Measurements from ENCODE around the gene ZNF512B. TPM values are rescaled to one million over a fixed set of nuclear protein-coding genes. Genes with fewer than 3 reads are reported as not detected.
A peak's percentile ranks its signal among the peaks of the same experiment; 100 is the strongest.

Gene ZNF512B
- total RNA-seq, 4 donors from 2014 or later, result 5.7 to 10.9 (median 8.8) TPM

DNA sequence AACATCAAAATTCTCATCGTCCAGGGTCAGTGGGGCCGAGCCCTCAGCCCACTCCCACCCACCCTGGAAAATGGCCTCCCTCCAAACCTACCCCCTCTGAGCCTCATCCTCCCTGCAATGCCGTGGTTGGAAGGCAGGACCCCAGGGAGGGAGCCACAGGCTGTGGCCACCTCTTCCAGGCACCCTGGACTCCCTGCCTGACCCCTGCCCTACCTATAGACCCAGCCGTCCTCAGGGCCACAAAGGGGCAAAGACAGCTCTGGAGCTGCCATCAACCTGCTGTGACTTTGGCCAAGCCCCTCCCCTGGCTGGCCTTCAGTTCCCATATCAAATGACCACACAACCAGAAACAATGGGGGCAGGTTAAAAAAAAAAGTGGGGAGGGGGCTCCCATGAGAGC is 11.3 kb downstream of the ZNF512B start:
- intact Hi-C loops (cut with DNase I; ENCODE audit: low total_unique reads), result loop anchor here (5.0 kb wide), 1 partner anchor 104 kb away; the partner anchor contains the start of gene TCEA2
- Histone ChIP-seq H3K4me3 (no peak overlapping the region), H3K36me3 (peaks cover 0 to 30% of the 10 kb centered on the region in 2 donors), H3K27me3 (no peaks in the 10 kb centered on the region), H3K4me1 (peaks cover 16 to 35% of the 10 kb centered on the region in 2 donors), H3K27ac (peak overlapping the region in 1 of 4 donors; percentile 84), H3K9me3 (no peaks in the 10 kb centered on the region)
- in situ Hi-C loops (cut with MboI; ENCODE audit: low sequenced_read_pairs in 4 of 4), result no loop called here
- TF ChIP-seq, protein P1, sequence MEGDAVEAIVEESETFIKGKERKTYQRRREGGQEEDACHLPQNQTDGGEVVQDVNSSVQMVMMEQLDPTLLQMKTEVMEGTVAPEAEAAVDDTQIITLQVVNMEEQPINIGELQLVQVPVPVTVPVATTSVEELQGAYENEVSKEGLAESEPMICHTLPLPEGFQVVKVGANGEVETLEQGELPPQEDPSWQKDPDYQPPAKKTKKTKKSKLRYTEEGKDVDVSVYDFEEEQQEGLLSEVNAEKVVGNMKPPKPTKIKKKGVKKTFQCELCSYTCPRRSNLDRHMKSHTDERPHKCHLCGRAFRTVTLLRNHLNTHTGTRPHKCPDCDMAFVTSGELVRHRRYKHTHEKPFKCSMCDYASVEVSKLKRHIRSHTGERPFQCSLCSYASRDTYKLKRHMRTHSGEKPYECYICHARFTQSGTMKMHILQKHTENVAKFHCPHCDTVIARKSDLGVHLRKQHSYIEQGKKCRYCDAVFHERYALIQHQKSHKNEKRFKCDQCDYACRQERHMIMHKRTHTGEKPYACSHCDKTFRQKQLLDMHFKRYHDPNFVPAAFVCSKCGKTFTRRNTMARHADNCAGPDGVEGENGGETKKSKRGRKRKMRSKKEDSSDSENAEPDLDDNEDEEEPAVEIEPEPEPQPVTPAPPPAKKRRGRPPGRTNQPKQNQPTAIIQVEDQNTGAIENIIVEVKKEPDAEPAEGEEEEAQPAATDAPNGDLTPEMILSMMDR (IDR thresholded peaks at IDR 0.05 in 4 of 5, conservative IDR thresholded peaks at IDR 0.05 in 1 of 5), result no peak
- no peak for TF ChIP-seq POLR2A (IDR thresholded peaks at IDR 0.05)
- ATAC-seq (no peak), DNase-seq (no peak)

DNA sequence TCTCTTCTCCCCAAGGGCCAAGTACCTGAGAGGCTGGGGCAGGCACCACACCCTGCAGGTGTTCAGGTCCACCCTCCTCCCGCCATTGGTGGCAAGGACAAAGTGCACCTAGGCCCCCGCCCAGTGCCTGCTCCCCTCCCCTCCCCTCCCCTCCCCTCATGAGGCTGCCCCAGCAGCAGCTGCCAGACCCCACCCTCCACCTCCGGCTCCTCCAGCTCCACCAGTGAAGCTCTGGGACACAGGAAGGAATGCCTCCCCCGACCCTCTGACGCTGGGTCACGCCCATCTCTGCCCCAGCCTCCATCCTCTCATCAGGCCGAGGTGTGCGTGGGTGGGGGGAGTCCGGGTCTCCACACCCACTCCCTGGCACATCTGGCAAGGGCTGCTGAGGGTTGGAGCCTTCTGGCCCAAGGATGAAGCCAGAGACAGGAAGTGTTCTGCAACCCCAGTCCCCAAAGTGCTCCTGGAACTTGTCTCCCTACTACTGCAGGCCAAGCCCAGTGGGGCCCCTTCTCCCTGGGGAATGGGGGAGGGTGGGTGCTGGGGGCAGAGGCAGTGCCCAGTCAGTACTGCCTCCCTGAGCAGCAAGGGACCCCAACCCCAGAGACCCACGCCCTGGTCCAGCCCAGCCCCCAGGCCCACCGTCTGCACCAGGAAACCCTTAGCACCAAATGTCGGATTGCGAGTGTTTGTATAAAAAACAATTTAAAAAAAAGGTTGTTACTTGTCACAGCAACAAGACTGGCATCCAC is 11.9 kb downstream of the ZNF512B start:
- TF ChIP-seq POLR2A (IDR thresholded peaks at IDR 0.05), result no peak
- TF ChIP-seq, protein P1 (IDR thresholded peaks at IDR 0.05 in 4 of 5, conservative IDR thresholded peaks at IDR 0.05 in 1 of 5), result no peak
- no peak for ATAC-seq
- no peaks in the 10 kb centered on the region for H3K27me3 ChIP-seq
- intact Hi-C loops (cut with DNase I; ENCODE audit: low total_unique reads) (loop anchor here (5.0 kb wide), 1 partner anchor 104 kb away; the partner anchor contains the start of gene TCEA2), in situ Hi-C loops (cut with MboI; ENCODE audit: low sequenced_read_pairs in 4 of 4) (no loop called here)
- H3K36me3 ChIP-seq, result peaks cover 0 to 24% of the 10 kb centered on the region in 2 donors
- DNase-seq, result no peak
- peak overlapping the region; percentile 81 to 98 (median 87) for H3K27ac ChIP-seq
- peaks cover 17 to 41% of the 10 kb centered on the region in 2 donors for H3K4me1 ChIP-seq
- no peaks in the 10 kb centered on the region for H3K9me3 ChIP-seq
- H3K4me3 ChIP-seq, result peak overlapping the region in 1 of 4 donors; percentile 76

DNA sequence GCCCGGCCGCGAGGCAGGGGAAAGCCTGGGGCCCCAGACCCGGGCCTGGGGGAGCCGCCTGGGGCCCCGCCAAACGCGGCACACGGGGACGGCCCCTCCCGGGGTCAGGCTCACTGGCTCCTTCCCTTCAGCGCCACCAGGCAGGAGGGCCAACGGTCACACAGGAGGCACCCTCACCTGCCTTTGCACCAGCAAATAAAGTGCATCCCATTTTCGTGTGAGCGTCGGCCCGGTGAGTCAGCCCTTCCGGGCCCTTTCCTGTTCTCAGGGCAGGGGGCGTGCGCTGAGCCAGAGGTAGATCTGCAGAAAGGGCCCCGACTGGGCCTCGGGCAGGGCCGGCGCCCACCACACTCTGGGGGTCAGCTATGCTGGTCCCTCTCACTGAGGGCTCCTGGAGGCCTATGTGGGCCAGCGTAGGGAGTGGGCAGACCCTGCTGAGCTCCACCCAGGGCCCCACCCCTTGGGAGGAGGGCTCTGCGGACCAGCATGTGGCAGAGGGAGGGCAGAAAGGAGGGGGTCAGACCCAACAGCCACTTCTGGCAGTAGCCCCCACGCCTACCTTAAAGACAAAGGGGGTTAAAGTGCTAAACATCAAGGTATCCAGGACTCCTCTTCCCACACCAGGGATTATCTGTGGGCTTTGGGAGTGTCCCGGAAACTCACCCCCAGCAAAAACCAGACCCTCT is 12.6 kb downstream of the ZNF512B start:
- Histone ChIP-seq H3K4me1 (peaks cover 23 to 48% of the 10 kb centered on the region in 2 donors), H3K27me3 (no peaks in the 10 kb centered on the region), H3K36me3 (peaks cover 0 to 17% of the 10 kb centered on the region in 2 donors), H3K4me3 (peak overlapping the region; percentile 70 to 99 (median 74)), H3K27ac (peak overlapping the region; percentile 81 to 98 (median 87)), H3K9me3 (no peaks in the 10 kb centered on the region)
- peak; percentile 35 to 54 for ATAC-seq
- intact Hi-C loops (cut with DNase I; ENCODE audit: low total_unique reads), result loop anchor here (5.0 kb wide), 1 partner anchor 105 kb away; the partner anchor contains the start of gene TCEA2
- TF ChIP-seq, protein P1 (IDR thresholded peaks at IDR 0.05 in 4 of 5, conservative IDR thresholded peaks at IDR 0.05 in 1 of 5), result no peak
- TF ChIP-seq POLR2A (IDR thresholded peaks at IDR 0.05), result peak; percentile 74 to 88
- in situ Hi-C loops (cut with MboI; ENCODE audit: low sequenced_read_pairs in 4 of 4), result no loop called here
- DNase-seq, result peak; percentile 72 to 75

DNA sequence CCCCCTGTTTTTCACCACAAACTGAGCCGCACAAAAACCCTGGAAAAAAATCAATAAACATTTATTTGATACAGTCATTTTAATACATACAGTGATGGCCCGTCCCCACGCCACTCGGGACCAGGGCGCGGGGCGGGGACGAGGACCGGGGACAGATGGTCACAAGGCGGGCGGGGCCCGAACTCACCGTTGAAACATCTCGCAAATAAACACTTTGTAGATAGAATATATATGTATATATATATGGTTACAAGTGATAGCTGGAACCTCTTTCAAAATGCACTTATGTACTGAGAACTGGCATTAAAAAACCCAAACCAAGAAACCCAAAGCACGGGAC is 13.1 kb downstream of the ZNF512B start:
- ATAC-seq, result peak in 1 of 2 donors; percentile 12
- no peaks in the 10 kb centered on the region for H3K9me3 ChIP-seq
- in situ Hi-C loops (cut with MboI; ENCODE audit: low sequenced_read_pairs in 4 of 4), result no loop called here
- TF ChIP-seq, protein P1 (IDR thresholded peaks at IDR 0.05 in 4 of 5, conservative IDR thresholded peaks at IDR 0.05 in 1 of 5), result no peak
- no peak for TF ChIP-seq POLR2A (IDR thresholded peaks at IDR 0.05)
- H3K36me3 ChIP-seq, result peaks cover 0 to 13% of the 10 kb centered on the region in 2 donors
- no peaks in the 10 kb centered on the region for H3K27me3 ChIP-seq
- DNase-seq, result no peak
- H3K27ac ChIP-seq, result peak overlapping the region; percentile 81 to 98 (median 87)
- H3K4me1 ChIP-seq, result peaks cover 28 to 53% of the 10 kb centered on the region in 2 donors
- H3K4me3 ChIP-seq, result peak overlapping the region; percentile 70 to 99 (median 74)
- intact Hi-C loops (cut with DNase I; ENCODE audit: low total_unique reads), result loop anchor here (5.0 kb wide), 1 partner anchor 106 kb away; the partner anchor contains the start of gene TCEA2
